GM12878 (cell line): ENCODE results near the gene RAB3A. TPM values are rescaled to one million over a fixed set of nuclear protein-coding genes. Genes with fewer than 3 reads are reported as not detected.

Experiments
- EP300 ChIP-seq, 2 experiments: fragments of 150-350 bp in 1 of 2; IDR thresholded peaks; 2 replicates each; pipeline ENCODE4 v1.6.1; 2011 to 2012; ENCODE audit warnings: low read depth in 2 of 2, low read length in 2 of 2, borderline replicate concordance in 1 of 2, improper control_type of control experiment in 1 of 2, inconsistent platforms in 1 of 2; ENCODE audit not compliant: control insufficient read depth in 1 of 2
- LARP7 ChIP-seq: fragments of 450-650 bp; IDR thresholded peaks from 2 replicates; pipeline ENCODE4 v1.6.1; 2017; ENCODE audit warnings: mild to moderate bottlenecking
- RBBP5 ChIP-seq: fragments of 200-600 bp; sonication (generic); conservative IDR thresholded peaks from 2 replicates; pipeline ENCODE4 v1.6.1; 2016
- SPI1 ChIP-seq: IDR thresholded peaks from 2 replicates; pipeline ENCODE4 v1.6.1; 2011; ENCODE audit warnings: low read depth, mild to moderate bottlenecking, low read length, moderate library complexity, borderline replicate concordance; ENCODE audit not compliant: insufficient read depth
- polyA plus RNA-seq, 11 experiments: library from polyadenylated mRNA; depleted of rRNA in 4 of 11; unstranded in 6 of 11; stranded (reverse) in 5 of 11; fragments of >200 nt; fragmentation: Nextera tagmentation in 4 of 11; fragmentation: Illumina TruSeq in 1 of 11; extraction: Ambion mirVana in 4 of 11; extraction: Trizol in 1 of 11; gene quantifications; 1 replicate in 1 of 11; 2 replicates in 10 of 11; pipeline versions ENCODE4 v1.2.1 to v1.2.3, GENCODE V29; 2011 to 2016; ENCODE audit warnings: inconsistent platforms in 2 of 11, missing spikeins in 2 of 11, low read depth in 1 of 11
- total RNA-seq, 4 experiments: library from RNA; depleted of rRNA in 3 of 4; stranded (reverse); fragments of >200 nt in 3 of 4; fragmentation: Illumina TruSeq in 1 of 4; extraction: Trizol in 1 of 4; gene quantifications; 2 replicates each; pipeline versions ENCODE4 v1.2.1 to v1.2.3, GENCODE V29; 2013 to 2021
- TF ChIP-seq, protein P1 (sequence below): fragments of 450-650 bp; IDR thresholded peaks from 2 replicates; pipeline ENCODE4 v1.6.1; 2017; ENCODE audit warnings: mild to moderate bottlenecking, moderate library complexity

RAB3A gene
- total and polyA plus RNA-seq, 10 of the 15 experiments (the other 5 are each of a cell fraction or from before 2014, with no cell fraction given) = 0.07 to 3.5 (median 1.2) TPM; not detected in 1

DNA sequence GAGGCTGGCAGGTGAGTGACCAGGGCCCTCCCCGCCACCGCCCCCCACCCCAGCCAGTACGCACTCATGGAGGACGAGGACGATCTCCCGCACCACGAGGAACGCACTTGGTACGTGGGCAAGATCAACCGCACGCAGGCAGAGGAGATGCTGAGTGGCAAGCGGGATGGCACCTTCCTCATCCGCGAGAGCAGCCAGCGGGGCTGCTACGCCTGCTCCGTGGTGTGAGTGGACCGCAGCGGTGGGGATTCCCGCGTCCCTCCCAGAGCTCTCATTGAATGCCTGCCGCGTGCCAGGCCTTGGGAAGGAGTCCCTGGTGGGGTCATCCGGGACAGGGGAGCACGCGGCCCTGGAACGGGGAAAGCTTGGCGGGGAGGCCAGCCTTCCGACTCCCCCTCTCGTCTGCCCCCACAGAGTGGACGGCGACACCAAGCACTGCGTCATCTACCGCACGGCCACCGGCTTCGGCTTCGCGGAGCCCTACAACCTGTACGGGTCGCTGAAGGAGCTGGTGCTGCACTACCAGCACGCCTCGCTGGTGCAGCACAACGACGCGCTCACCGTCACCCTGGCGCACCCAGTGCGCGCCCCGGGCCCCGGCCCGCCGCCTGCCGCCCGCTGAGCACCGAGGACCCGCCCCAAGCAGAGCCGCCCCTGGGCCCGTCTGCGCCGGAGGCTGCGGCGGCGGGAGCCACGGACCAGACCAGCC lies 35.0 kb downstream of the RAB3A start (continued):
- TF ChIP-seq, protein P1, sequence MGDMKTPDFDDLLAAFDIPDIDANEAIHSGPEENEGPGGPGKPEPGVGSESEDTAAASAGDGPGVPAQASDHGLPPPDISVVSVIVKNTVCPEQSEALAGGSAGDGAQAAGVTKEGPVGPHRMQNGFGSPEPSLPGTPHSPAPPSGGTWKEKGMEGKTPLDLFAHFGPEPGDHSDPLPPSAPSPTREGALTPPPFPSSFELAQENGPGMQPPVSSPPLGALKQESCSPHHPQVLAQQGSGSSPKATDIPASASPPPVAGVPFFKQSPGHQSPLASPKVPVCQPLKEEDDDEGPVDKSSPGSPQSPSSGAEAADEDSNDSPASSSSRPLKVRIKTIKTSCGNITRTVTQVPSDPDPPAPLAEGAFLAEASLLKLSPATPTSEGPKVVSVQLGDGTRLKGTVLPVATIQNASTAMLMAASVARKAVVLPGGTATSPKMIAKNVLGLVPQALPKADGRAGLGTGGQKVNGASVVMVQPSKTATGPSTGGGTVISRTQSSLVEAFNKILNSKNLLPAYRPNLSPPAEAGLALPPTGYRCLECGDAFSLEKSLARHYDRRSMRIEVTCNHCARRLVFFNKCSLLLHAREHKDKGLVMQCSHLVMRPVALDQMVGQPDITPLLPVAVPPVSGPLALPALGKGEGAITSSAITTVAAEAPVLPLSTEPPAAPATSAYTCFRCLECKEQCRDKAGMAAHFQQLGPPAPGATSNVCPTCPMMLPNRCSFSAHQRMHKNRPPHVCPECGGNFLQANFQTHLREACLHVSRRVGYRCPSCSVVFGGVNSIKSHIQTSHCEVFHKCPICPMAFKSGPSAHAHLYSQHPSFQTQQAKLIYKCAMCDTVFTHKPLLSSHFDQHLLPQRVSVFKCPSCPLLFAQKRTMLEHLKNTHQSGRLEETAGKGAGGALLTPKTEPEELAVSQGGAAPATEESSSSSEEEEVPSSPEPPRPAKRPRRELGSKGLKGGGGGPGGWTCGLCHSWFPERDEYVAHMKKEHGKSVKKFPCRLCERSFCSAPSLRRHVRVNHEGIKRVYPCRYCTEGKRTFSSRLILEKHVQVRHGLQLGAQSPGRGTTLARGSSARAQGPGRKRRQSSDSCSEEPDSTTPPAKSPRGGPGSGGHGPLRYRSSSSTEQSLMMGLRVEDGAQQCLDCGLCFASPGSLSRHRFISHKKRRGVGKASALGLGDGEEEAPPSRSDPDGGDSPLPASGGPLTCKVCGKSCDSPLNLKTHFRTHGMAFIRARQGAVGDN = peak; percentile 87
- TF ChIP-seq EP300 (IDR thresholded peaks at IDR 0.05; ENCODE audit: borderline replicate concordance in 1 of 2, control insufficient read depth in 1 of 2, low read depth in 2 of 2, low read length in 2 of 2) (no peak), LARP7 (peak; percentile 38; the same call in 1 of the 2 replicates), RBBP5 (no peak), SPI1 (no peak)
